ENCODE data around the gene PTPRN2. TPM values are rescaled to one million over a fixed set of nuclear protein-coding genes. Genes with fewer than 3 reads are reported as not detected.

PTPRN2 gene
- total RNA-seq, 5 donors from 2014 or later (not counting 1 experiment from before 2014, with no cell fraction given), result 0.60 to 1.7 (median 0.82) TPM

GRCh38 chr7:158558816-158559215, 28.8 kb downstream of the PTPRN2 start:
- no peaks in the 10 kb centered on the region for H3K4me1 ChIP-seq (ENCODE audit: control insufficient read depth in 1 of 2, extremely low read depth in 1 of 2, insufficient read depth in 2 of 2, low read length in 2 of 2)
- Mint-ChIP-seq H3K27ac (no peak overlapping the region), H3K36me3 (no peaks in the 10 kb centered on the region), H3K4me1 (no peaks in the 10 kb centered on the region), H3K27me3 (peaks cover 12 to 18% of the 10 kb centered on the region in 2 donors), H3K9me3 (peaks cover 0 to 4% (median 0%) of the 10 kb centered on the region in 3 donors), H3K4me3 (no peak overlapping the region)
- POLR2A ChIA-PET, result no interaction called here
- no peaks in the 10 kb centered on the region for H3K9me3 ChIP-seq
- H3K27ac ChIP-seq (ENCODE audit: low read length), result no peak overlapping the region
- 50% methylated on average over 1 of the region's 3 CpGs for WGBS (ENCODE audit: insufficient coverage)
- H3K27me3 ChIP-seq (replicated peaks in 1 of 2; ENCODE audit: control insufficient read depth in 2 of 2, extremely low read depth in 1 of 2, insufficient read depth in 2 of 2, low read length in 1 of 2), result peaks cover 0 to 30% of the 10 kb centered on the region in 2 experiments
- no peak overlapping the region for H3K4me3 ChIP-seq (ENCODE audit: control insufficient read depth in 1 of 2, extremely low read depth in 1 of 2, low read length in 1 of 2)
- ATAC-seq (replicated peaks in 1 of 4) (no peak), DNase-seq (no peak)
- no peaks in the 10 kb centered on the region for H3K36me3 ChIP-seq (ENCODE audit: control insufficient read depth in 2 of 2, extremely low read depth in 1 of 2, insufficient read depth in 1 of 2, low read length in 1 of 2)
- CTCF ChIA-PET, result no interaction called here

GRCh38 chr7:158557441-158557755, 30.2 kb downstream of the PTPRN2 start:
- DNase-seq (no peak), ATAC-seq (replicated peaks in 1 of 4) (no peak)
- no peak overlapping the region for H3K4me3 Mint-ChIP-seq
- H3K27ac ChIP-seq (ENCODE audit: low read length), result no peak overlapping the region
- no peak overlapping the region for H3K4me3 ChIP-seq (ENCODE audit: control insufficient read depth in 1 of 2, extremely low read depth in 1 of 2, low read length in 1 of 2)
- WGBS (ENCODE audit: insufficient coverage), result 91% methylated on average over 8 of the region's 9 CpGs
- no peak overlapping the region for H3K27ac Mint-ChIP-seq
- no peaks in the 10 kb centered on the region for H3K36me3 Mint-ChIP-seq
- peaks cover 0 to 4% (median 0%) of the 10 kb centered on the region in 3 donors for H3K9me3 Mint-ChIP-seq
- no peaks in the 10 kb centered on the region for H3K36me3 ChIP-seq (ENCODE audit: control insufficient read depth in 2 of 2, extremely low read depth in 1 of 2, insufficient read depth in 1 of 2, low read length in 1 of 2)
- H3K4me1 ChIP-seq (ENCODE audit: control insufficient read depth in 1 of 2, extremely low read depth in 1 of 2, insufficient read depth in 2 of 2, low read length in 2 of 2), result no peaks in the 10 kb centered on the region
- CTCF ChIA-PET, result no interaction called here
- H3K27me3 Mint-ChIP-seq, result peaks cover 14 to 17% of the 10 kb centered on the region in 2 donors
- POLR2A ChIA-PET, result no interaction called here
- H3K9me3 ChIP-seq, result no peaks in the 10 kb centered on the region
- H3K27me3 ChIP-seq (replicated peaks in 1 of 2; ENCODE audit: control insufficient read depth in 2 of 2, extremely low read depth in 1 of 2, insufficient read depth in 2 of 2, low read length in 1 of 2), result peaks cover 0 to 23% of the 10 kb centered on the region in 2 experiments
- no peaks in the 10 kb centered on the region for H3K4me1 Mint-ChIP-seq

DNA sequence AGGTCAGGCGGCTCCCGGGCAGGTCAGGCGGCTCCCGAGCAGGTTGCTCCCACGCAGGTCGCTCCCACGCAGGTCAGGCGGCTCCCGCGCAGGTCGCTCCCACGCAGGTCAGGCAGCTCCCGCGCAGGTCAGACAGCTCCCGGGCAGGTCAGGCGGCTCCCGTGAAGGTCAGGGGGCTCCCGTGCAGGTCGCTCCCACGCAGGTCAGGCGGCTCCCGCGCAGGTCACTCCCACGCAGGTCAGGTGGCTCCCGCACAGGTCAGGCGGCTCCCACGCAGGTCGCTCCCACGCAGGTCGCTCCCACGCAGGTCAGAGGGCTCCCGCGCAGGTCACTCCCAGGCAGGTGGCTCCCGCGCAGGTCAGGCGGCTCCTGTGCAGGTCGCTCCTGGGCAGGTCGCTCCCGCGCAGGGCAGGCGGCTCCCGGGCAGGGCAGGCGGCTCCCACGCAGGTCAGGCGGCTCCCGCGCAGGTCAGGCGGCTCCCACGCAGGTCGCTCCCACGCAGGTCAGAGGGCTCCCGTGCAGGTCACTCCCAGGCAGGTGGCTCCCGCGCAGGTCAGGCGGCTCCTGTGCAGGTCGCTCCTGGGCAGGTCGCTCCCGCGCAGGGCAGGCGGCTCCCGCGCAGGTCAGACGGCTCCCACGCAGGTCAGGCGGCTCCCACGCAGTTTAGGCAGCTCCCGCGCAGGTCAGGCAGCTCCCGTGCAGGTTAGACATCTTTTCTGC, 30.7 kb downstream of the PTPRN2 start:
- Mint-ChIP-seq H3K36me3 (no peaks in the 10 kb centered on the region), H3K9me3 (peaks cover 0 to 4% (median 0%) of the 10 kb centered on the region in 3 donors), H3K27ac (no peak overlapping the region), H3K4me1 (no peaks in the 10 kb centered on the region), H3K4me3 (no peak overlapping the region), H3K27me3 (peaks cover 10 to 18% of the 10 kb centered on the region in 2 donors)
- 97% methylated on average over 56 of the region's 69 CpGs for WGBS (ENCODE audit: insufficient coverage)
- no peak for ATAC-seq (replicated peaks in 1 of 4)
- Histone ChIP-seq H3K27me3 (replicated peaks in 1 of 2; ENCODE audit: control insufficient read depth in 2 of 2, extremely low read depth in 1 of 2, insufficient read depth in 2 of 2, low read length in 1 of 2) (peaks cover 0 to 23% of the 10 kb centered on the region in 2 experiments), H3K27ac (ENCODE audit: low read length) (no peak overlapping the region), H3K9me3 (no peaks in the 10 kb centered on the region), H3K4me3 (ENCODE audit: control insufficient read depth in 1 of 2, extremely low read depth in 1 of 2, low read length in 1 of 2) (no peak overlapping the region), H3K4me1 (ENCODE audit: control insufficient read depth in 1 of 2, extremely low read depth in 1 of 2, insufficient read depth in 2 of 2, low read length in 2 of 2) (no peaks in the 10 kb centered on the region), H3K36me3 (ENCODE audit: control insufficient read depth in 2 of 2, extremely low read depth in 1 of 2, insufficient read depth in 1 of 2, low read length in 1 of 2) (no peaks in the 10 kb centered on the region)
- no peak for DNase-seq
- ChIA-PET POLR2A (no interaction called here), CTCF (no interaction called here)

- ATAC-seq (replicated peaks in 1 of 4), result peak in 1 of 4 experiments; percentile 30
- Mint-ChIP-seq H3K4me1 (no peaks in the 10 kb centered on the region), H3K36me3 (no peaks in the 10 kb centered on the region), H3K4me3 (no peak overlapping the region), H3K27me3 (peaks cover 3 to 10% of the 10 kb centered on the region in 2 donors), H3K9me3 (peaks cover 0 to 4% (median 0%) of the 10 kb centered on the region in 3 donors), H3K27ac (no peak overlapping the region)
- no peaks in the 10 kb centered on the region for H3K9me3 ChIP-seq
- 90% methylated on average over 15 of the region's 18 CpGs for WGBS (ENCODE audit: insufficient coverage)
- no peak overlapping the region for H3K27ac ChIP-seq (ENCODE audit: low read length)
- H3K27me3 ChIP-seq (replicated peaks in 1 of 2; ENCODE audit: control insufficient read depth in 2 of 2, extremely low read depth in 1 of 2, insufficient read depth in 2 of 2, low read length in 1 of 2), result peaks cover 0 to 21% of the 10 kb centered on the region in 2 experiments
- ChIA-PET POLR2A (no interaction called here), CTCF (no interaction called here)
- no peaks in the 10 kb centered on the region for H3K36me3 ChIP-seq (ENCODE audit: control insufficient read depth in 2 of 2, extremely low read depth in 1 of 2, insufficient read depth in 1 of 2, low read length in 1 of 2)
- no peak overlapping the region for H3K4me3 ChIP-seq (ENCODE audit: control insufficient read depth in 1 of 2, extremely low read depth in 1 of 2, low read length in 1 of 2)
- no peak for DNase-seq
- H3K4me1 ChIP-seq (ENCODE audit: control insufficient read depth in 1 of 2, extremely low read depth in 1 of 2, insufficient read depth in 2 of 2, low read length in 2 of 2), result no peaks in the 10 kb centered on the region
These were observed 32.5 kb downstream of the PTPRN2 start for GRCh38 chr7:158555034-158555520.

DNA sequence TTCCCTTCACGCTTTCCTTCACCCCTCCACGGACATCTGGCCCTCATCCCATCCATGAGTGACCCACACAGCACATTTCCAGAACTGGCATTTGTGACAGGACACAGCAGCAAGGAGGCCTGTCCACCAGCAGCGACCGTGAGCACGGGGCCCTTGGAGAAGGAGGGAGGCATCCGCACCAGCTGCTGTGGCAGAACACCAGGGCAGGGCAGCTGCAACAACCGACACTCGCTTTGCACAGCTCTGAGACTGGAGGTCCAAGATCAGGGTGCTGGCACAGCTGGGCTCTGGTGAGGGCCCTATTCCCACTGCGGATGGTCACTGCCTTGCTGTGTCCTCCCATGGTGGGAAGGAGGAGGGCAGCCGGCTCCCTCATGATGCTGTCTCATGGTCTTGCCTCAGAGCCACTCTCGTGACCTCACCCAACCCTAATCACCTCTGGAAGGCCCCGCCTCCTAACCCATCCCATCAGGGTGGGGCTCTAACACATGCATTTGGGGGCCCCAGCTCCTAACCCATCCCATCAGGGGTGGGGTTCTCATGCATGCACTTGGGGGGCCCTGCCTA, 36.7 kb downstream of the PTPRN2 start:
- Mint-ChIP-seq H3K27me3 (peaks cover 3 to 8% of the 10 kb centered on the region in 2 donors), H3K9me3 (peaks cover 0 to 2% (median 0%) of the 10 kb centered on the region in 3 donors), H3K36me3 (no peaks in the 10 kb centered on the region), H3K4me1 (no peaks in the 10 kb centered on the region), H3K27ac (no peak overlapping the region), H3K4me3 (no peak overlapping the region)
- DNase-seq, result no peak
- Histone ChIP-seq H3K36me3 (ENCODE audit: control insufficient read depth in 2 of 2, extremely low read depth in 1 of 2, insufficient read depth in 1 of 2, low read length in 1 of 2) (no peaks in the 10 kb centered on the region), H3K4me1 (ENCODE audit: control insufficient read depth in 1 of 2, extremely low read depth in 1 of 2, insufficient read depth in 2 of 2, low read length in 2 of 2) (no peaks in the 10 kb centered on the region), H3K27ac (ENCODE audit: low read length) (no peak overlapping the region), H3K9me3 (no peaks in the 10 kb centered on the region), H3K4me3 (ENCODE audit: control insufficient read depth in 1 of 2, extremely low read depth in 1 of 2, low read length in 1 of 2) (no peak overlapping the region), H3K27me3 (replicated peaks in 1 of 2; ENCODE audit: control insufficient read depth in 2 of 2, extremely low read depth in 1 of 2, insufficient read depth in 2 of 2, low read length in 1 of 2) (peaks cover 0 to 29% of the 10 kb centered on the region in 2 experiments)
- ATAC-seq (replicated peaks in 1 of 4), result no peak
- ChIA-PET CTCF (no interaction called here), POLR2A (no interaction called here)
- WGBS (ENCODE audit: insufficient coverage), result 69% methylated on average over 8 of the region's 12 CpGs

GRCh38 chr7:158550394-158550700, 37.3 kb downstream of the PTPRN2 start:
- ATAC-seq (replicated peaks in 1 of 4) (no peak), DNase-seq (no peak)
- Histone ChIP-seq H3K4me3 (ENCODE audit: control insufficient read depth in 1 of 2, extremely low read depth in 1 of 2, low read length in 1 of 2) (no peak overlapping the region), H3K9me3 (no peaks in the 10 kb centered on the region), H3K4me1 (ENCODE audit: control insufficient read depth in 1 of 2, extremely low read depth in 1 of 2, insufficient read depth in 2 of 2, low read length in 2 of 2) (no peaks in the 10 kb centered on the region), H3K36me3 (ENCODE audit: control insufficient read depth in 2 of 2, extremely low read depth in 1 of 2, insufficient read depth in 1 of 2, low read length in 1 of 2) (no peaks in the 10 kb centered on the region), H3K27ac (ENCODE audit: low read length) (no peak overlapping the region), H3K27me3 (replicated peaks in 1 of 2; ENCODE audit: control insufficient read depth in 2 of 2, extremely low read depth in 1 of 2, insufficient read depth in 2 of 2, low read length in 1 of 2) (peaks cover 0 to 26% of the 10 kb centered on the region in 2 experiments)
- Mint-ChIP-seq H3K27me3 (peaks cover 3 to 7% of the 10 kb centered on the region in 2 donors), H3K36me3 (no peaks in the 10 kb centered on the region), H3K9me3 (no peaks in the 10 kb centered on the region), H3K27ac (no peak overlapping the region), H3K4me3 (no peak overlapping the region), H3K4me1 (no peaks in the 10 kb centered on the region)
- ChIA-PET POLR2A (no interaction called here), CTCF (no interaction called here)
- WGBS (ENCODE audit: insufficient coverage), result 61% methylated on average over 5 of the region's 7 CpGs
